ENCODE results near the gene WDR55. TPM values are rescaled to one million over a fixed set of nuclear protein-coding genes. Genes with fewer than 3 reads are reported as not detected.
A peak's percentile ranks its signal among the peaks of the same experiment; 100 is the strongest.
"Not testable (repeated sequence)": the region's sequence is repeated elsewhere in the genome, so short reads cannot be mapped to it uniquely, and the experiment has no call there.

WDR55 gene
- total RNA-seq, 1 donor from 2014 or later, result 28.3 TPM

- TF ChIP-seq CTCF (IDR thresholded peaks at IDR 0.05), result no peak
- H3K27ac Mint-ChIP-seq (ENCODE audit: unreplicated experiment), result peak overlapping the region; percentile 98
- no peaks in the 10 kb centered on the region for H3K27me3 Mint-ChIP-seq (ENCODE audit: unreplicated experiment)
- H3K4me3 Mint-ChIP-seq (ENCODE audit: unreplicated experiment), result peak overlapping the region; percentile 99
- H3K36me3 Mint-ChIP-seq (ENCODE audit: unreplicated experiment), result peaks cover 50% of the 10 kb centered on the region
- no peak for DNase-seq (ENCODE audit: extremely low spot score, unreplicated experiment)
- no peaks in the 10 kb centered on the region for H3K9me3 Mint-ChIP-seq (ENCODE audit: unreplicated experiment)
- peaks cover 30% of the 10 kb centered on the region for H3K4me1 Mint-ChIP-seq (ENCODE audit: unreplicated experiment)
Observed at GRCh38 chr5:140664030-140664358, 710 bp upstream of the WDR55 start.

- H3K36me3 Mint-ChIP-seq (ENCODE audit: unreplicated experiment), result peaks cover 47% of the 10 kb centered on the region
- H3K9me3 Mint-ChIP-seq (ENCODE audit: unreplicated experiment); H3K27ac Mint-ChIP-seq (ENCODE audit: unreplicated experiment); H3K27me3 Mint-ChIP-seq (ENCODE audit: unreplicated experiment); H3K4me3 Mint-ChIP-seq (ENCODE audit: unreplicated experiment); DNase-seq (ENCODE audit: extremely low spot score, unreplicated experiment): not testable (repeated sequence)
- H3K4me1 Mint-ChIP-seq (ENCODE audit: unreplicated experiment), result peaks cover 10% of the 10 kb centered on the region
Observed at GRCh38 chr5:140671035-140671434, 6.3 kb downstream of the WDR55 start.

- Mint-ChIP-seq H3K27me3 (ENCODE audit: unreplicated experiment) (no peaks in the 10 kb centered on the region), H3K4me3 (ENCODE audit: unreplicated experiment) (no peak overlapping the region), H3K9me3 (ENCODE audit: unreplicated experiment) (no peaks in the 10 kb centered on the region), H3K36me3 (ENCODE audit: unreplicated experiment) (peaks cover 50% of the 10 kb centered on the region), H3K4me1 (ENCODE audit: unreplicated experiment) (peaks cover 7% of the 10 kb centered on the region), H3K27ac (ENCODE audit: unreplicated experiment) (no peak overlapping the region)
- TF ChIP-seq CTCF (IDR thresholded peaks at IDR 0.05), result no peak
- no peak for DNase-seq (ENCODE audit: extremely low spot score, unreplicated experiment)
Observed at GRCh38 chr5:140671472-140672125, 6.9 kb downstream of the WDR55 start.

- DNase-seq (ENCODE audit: extremely low spot score, unreplicated experiment), result no peak
- no peaks in the 10 kb centered on the region for H3K9me3 Mint-ChIP-seq (ENCODE audit: unreplicated experiment)
- no peaks in the 10 kb centered on the region for H3K4me1 Mint-ChIP-seq (ENCODE audit: unreplicated experiment)
- no peaks in the 10 kb centered on the region for H3K27me3 Mint-ChIP-seq (ENCODE audit: unreplicated experiment)
- H3K36me3 Mint-ChIP-seq (ENCODE audit: unreplicated experiment), result peaks cover 46% of the 10 kb centered on the region
- no peak overlapping the region for H3K27ac Mint-ChIP-seq (ENCODE audit: unreplicated experiment)
- no peak for TF ChIP-seq CTCF (IDR thresholded peaks at IDR 0.05)
- no peak overlapping the region for H3K4me3 Mint-ChIP-seq (ENCODE audit: unreplicated experiment)
Observed at GRCh38 chr5:140672455-140673186, 7.9 kb downstream of the WDR55 start.

- Mint-ChIP-seq H3K27ac (ENCODE audit: unreplicated experiment) (no peak within 1 kb of the TSS), H3K27me3 (ENCODE audit: unreplicated experiment) (no peaks in the 10 kb centered on the region), H3K4me1 (ENCODE audit: unreplicated experiment) (no peaks in the 10 kb centered on the region), H3K4me3 (ENCODE audit: unreplicated experiment) (no peak within 1 kb of the TSS), H3K9me3 (ENCODE audit: unreplicated experiment) (no peaks in the 10 kb centered on the region), H3K36me3 (ENCODE audit: unreplicated experiment) (peaks cover 46% of the 10 kb centered on the region)
- no peak for TF ChIP-seq CTCF (IDR thresholded peaks at IDR 0.05)
- no peak for DNase-seq (ENCODE audit: extremely low spot score, unreplicated experiment)
Observed at GRCh38 chr5:140673187-140673976, 8.7 kb downstream of the WDR55 start, which contains the start of gene DND1. Gene DND1 (minus strand): TSS chr5:140673576. CDS start chr5:140673542, 34 bp downstream.

Measured in osteocyte (in vitro differentiated cells).